Measurements from ENCODE around the gene HERC6.
A peak's percentile ranks its signal among the peaks of the same experiment; 100 is the strongest.
"Not testable (repeated sequence)": the region's sequence is repeated elsewhere in the genome, so short reads cannot be mapped to it uniquely, and the experiment has no call there.

Gene HERC6

GRCh38 chr4:88378691-88379559 lies at the start of gene HERC6:
HERC6 (plus strand) TSS chr4:88378852; CDS start chr4:88378922, 70 bp downstream.
- DNase-seq: peak; percentile 36 to 57

GRCh38 chr4:88333741-88334405 lies 44.8 kb upstream of the HERC6 start:
- no peak for DNase-seq

GRCh38 chr4:88335092-88335665 lies 43.5 kb upstream of the HERC6 start:
- DNase-seq: no peak

DNA sequence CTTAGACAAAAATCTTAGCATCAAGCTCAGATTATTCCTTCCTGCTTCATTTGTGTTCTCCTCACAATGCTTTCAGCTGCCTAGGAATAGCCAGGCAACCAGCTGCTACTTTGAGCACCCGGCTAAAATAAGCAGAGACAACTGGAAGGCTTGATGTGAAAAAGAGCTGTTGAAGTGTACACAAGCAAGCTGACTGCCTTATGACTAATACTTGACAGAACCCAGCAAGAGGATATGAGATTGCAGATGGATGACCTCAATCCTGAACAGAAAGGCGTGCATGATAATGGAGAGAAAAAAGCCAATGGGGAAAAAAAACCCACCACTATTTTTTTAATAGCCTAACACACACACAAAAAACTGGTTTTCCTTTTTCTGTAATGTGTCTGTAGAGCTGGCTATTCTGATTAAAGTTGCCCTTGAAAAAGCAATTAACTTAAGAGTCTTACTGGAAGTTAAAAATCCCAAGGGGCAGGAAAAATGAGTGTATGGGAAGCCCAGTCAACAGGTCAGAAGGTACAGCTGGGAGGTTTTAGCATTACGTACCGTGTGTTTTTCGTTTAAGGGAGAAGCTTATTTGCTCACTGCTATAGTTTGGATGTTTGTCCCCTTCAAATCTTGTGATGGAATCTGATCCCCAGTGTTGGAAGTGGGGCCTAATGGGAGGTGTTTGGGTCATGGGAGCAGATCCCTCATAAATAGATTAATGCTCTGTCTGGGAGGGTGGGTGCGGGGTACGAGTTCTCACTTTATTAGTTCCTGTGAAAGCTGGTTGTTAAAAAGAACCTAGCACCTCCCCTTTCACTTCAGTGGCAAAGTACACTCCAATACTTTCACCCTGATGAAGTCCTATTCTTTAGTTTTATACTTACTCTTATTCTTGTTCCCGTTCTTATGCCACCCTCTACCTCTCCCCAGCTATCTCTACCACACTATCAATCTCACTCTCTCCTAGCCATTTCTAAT lies 37.1 kb upstream of the HERC6 start:
- peak in 1 of 2 experiments; percentile 6 for DNase-seq

GRCh38 chr4:88346902-88347301 lies 31.8 kb upstream of the HERC6 start:
- not testable (repeated sequence) for DNase-seq

- not testable (repeated sequence) for DNase-seq
Measured at GRCh38 chr4:88348761-88349160, 29.9 kb upstream of the HERC6 start.

DNA sequence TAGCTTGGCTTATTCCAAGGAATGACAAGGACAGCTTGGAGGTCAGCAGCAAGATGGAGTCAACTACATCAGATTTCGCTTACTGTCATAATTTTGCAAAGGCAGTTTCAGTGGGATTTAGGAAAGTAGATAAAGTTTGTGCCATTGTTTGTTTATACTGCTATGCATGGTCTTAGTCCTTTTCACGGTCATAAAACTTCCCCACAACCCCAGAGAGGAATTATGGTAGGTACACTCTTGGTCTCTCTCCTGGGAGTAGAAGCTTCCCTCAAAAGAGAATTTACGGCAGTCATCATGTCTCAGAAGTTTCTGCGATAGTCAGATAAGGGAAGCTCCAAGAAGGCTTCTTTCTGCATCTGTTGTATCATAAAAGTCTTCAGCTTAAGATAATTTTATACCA lies 27.9 kb upstream of the HERC6 start:
- DNase-seq: no peak

DNA sequence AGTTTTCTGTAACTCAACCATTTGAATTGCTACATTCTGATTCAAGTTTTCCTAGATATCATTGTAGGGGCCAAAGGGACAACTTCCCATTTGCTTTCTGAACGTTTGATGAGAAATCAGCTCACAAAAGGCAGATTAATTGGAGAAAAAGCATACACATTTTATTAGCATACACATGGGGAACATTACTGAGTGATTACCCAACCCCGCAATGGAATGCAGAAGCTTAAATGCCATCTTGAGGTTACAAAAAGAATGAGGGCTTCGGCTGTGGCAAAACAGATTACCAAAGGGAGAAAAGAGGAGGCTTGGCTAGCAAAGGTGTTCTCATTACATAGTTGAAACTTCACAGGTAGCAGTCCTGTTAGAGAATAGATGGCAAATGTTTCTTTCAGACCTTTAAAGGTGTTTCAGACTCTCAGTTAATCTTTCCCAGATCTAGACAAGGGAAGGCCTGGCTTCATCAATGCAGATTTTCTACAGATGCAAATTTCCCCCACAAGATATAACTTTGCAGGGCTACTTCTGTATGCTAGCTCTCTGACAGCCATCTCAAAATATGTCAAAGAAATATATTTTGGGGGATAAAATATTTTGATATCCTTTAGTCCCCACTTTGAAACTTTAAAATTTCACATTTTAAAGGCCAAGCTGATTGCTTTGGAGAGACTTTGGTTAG lies 26.5 kb upstream of the HERC6 start:
- no peak for DNase-seq

DNA sequence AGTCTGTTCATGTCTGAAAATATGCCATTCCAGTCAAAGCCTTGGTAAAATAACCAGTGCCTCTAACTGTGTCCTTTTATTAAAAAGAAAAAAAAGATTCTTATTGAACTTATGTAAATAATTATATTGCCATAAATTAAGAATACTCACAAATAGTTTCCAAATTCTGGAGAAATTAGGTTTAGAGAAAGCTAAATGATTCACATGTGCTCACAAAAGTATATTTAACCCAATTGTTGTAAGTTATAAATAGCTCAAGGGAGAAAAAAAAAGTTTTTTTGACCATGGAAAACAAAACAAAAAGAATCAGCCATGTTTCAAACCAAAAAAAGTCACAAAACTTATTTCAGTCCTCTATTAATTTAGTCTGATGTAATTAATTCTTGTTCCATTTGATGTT lies 25.3 kb upstream of the HERC6 start:
- DNase-seq: no peak

DNA sequence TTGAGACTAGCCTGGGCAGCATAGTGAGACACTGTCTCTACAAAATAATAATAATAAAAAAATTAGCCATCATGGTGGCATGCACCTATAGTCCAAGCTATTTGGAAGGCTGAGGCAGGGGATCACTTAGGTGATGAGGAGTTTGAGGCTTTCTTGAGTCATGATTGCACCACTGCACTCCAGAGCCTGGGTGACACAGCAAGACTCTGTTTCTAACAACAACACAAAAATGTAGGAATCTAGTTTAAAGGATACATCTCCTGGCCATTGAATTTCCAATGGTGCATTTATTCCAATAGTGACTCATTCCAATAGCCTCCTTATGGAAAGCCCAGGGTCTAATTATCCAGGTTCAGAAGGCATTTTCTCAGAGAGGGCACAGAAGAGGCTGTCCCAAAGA lies 21.9 kb upstream of the HERC6 start:
- DNase-seq: no peak

DNA sequence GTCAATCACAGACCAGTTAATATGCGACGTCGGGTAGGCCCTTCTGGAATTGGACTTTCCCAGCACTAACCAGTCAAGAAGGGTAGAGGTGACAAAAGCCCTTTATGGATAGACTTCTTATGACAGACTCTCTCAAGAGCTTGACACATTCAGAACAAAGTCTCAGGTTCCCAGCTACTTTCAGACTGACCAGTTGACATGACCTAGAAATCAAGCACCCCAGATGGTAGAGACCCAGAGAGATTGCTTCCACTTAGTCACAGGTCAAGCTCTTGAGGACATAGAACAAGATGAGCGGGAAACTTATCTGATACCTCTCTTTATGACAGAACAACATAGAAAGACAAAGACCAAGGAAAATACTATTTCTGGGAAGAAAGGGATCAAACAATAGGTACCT lies 21.4 kb upstream of the HERC6 start:
- no peak for DNase-seq

DNA sequence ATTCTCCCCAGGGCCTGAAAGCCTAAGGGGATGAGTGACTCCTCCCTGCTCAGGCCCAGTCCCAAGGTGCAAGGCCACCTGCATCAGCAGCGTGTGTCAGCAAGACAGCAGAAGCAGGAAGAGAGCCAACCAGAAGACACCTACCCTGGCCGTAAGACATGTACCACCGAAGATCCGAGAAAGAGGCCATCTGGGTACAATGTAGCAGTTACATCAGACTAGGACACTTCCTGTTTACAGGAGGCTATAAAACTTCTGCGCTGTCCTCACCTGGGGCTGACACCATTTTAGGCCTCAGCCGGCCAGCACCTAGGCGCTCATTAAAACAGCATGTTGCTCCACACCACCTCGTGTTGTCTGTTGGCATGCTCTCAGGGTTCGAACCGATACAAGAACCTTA lies 19.1 kb upstream of the HERC6 start:
- no peak for DNase-seq

DNA sequence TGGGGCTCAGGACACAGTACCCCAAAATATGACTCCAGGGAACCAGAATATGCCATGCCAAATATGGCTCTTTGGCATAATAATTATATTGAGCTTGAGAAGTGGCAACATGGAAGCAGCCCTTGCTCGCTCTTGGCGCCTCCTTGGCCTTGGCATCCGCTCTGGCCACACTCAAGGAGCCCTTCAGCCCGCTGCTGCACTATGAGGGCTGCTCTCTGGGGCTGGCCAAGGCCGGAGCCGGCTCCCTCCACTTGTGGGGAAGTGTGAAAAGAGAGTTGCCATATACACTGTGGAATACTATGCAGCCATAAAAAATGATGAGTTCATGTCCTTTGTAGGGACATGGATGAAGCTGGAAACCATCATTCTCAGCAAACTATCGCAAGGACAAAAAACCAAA lies 18.4 kb upstream of the HERC6 start:
- no peak for DNase-seq

DNA sequence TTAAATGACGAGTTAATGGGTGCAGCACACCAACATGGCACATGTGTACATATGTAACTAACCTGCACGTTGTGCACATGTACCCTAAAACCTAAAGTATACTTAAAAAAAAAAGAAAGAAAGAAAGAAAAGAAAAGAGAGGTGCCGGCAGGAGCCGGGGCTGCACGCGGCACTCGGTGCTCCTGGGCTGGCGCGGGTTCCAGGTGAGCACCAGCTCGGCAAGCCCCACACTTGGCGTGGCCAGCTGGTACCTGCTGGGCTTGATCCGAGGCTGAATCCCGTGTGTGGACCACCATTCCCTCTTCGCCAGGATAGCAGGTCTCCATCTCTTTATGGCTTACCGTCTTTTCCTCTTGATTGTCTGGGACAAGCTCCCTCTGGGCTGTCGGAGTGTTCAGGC lies 17.9 kb upstream of the HERC6 start:
- DNase-seq: no peak

DNA sequence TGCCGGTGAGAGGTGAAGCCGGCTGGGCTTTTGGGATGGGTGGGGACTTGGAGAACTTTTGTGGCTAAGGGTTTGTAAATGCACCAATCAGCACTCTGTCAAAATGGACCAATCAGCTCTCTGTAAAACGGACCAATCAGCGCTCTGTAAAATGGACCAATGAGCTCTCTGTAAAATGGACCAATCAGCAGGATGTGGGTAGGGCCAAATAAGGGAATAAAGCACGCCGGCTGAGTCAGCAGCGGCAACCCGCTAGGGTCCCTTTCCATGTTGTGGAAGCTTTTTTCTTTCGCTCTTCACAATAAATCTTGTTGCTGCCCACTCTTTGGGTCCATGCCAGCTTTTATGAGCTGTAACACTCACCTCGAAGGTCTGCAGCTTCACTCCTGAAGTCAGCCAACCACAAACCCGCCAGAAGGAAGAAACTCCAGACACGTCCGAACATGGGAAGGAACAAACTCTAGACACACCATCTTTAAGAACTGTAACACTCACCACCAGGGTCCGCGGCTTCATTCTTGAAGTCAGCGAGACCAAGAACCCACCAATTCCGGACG lies 17.4 kb upstream of the HERC6 start:
- DNase-seq: not testable (repeated sequence)

DNA sequence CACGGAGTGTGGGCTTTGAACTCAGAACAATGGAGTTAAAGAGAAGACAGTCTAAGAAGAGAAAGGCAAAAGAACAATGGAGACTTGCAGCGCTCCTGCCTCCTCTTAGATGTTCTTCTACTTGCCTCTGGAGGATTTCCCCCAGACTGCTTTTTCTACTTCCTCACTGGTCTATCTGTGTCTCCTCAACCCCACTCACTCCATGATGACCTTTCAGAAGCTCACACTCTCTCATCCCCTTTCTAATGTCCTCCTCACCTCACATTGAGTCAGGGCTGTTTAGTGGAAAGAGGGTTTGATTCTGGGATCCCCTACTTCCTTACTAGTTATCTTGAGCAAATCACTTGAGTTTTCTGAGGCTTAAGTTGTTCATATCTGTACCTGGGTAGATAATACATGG lies 12.2 kb upstream of the HERC6 start:
- no peak for DNase-seq

DNA sequence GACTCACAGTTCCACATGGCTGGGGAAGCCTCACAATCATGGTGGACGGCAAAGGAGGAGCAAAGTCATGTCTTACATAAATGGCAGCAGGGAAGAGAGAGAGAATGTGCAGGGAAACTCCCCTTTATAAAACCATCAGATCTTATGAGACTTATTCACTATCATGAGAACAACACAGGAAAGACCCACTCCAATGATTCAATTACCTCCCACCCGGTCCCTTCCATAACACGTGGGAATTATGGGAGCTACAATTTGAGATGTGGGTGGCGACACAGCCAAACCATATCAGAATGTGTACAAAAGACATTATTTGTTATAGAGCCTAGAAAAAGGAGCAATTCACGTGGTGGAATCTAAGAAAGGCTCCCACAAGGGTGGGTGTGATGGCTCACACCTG lies 10.8 kb upstream of the HERC6 start:
- DNase-seq: no peak

DNA sequence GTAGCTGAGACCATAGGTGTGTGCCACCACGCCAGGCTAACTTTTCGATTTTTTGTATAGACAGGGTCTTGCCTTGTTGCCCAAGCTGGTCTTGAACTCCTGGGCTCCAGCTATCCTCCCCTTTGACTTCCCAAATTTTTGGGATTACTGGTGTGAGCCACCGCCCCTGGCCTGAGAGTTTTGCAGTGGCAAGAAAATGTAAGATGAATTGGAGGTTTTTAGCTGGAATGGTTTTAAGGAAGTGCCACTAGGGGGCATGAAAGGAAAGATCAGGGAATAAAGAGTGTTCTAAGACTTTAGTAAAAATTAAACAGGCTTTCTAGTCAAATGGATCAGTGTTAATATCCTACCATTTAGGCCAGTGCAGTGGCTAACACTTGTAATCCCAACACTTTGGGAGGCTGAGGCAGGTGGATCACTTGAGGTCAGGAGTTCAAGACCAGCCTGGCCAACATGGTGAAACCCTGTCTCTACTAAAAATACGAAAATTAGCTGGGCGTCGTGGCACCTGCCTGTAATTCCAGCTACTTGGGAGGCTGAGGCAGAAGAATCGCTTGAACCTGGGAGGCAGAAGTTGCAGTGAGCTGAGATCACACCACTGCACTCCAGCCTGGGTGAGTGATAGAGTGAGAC lies 9.4 kb upstream of the HERC6 start:
- not testable (repeated sequence) for DNase-seq

- DNase-seq: no peak
Measured at GRCh38 chr4:88381123-88381522, 2.5 kb downstream of the HERC6 start.

- DNase-seq: no peak
Measured at GRCh38 chr4:88382621-88383020, 4.0 kb downstream of the HERC6 start.

DNA sequence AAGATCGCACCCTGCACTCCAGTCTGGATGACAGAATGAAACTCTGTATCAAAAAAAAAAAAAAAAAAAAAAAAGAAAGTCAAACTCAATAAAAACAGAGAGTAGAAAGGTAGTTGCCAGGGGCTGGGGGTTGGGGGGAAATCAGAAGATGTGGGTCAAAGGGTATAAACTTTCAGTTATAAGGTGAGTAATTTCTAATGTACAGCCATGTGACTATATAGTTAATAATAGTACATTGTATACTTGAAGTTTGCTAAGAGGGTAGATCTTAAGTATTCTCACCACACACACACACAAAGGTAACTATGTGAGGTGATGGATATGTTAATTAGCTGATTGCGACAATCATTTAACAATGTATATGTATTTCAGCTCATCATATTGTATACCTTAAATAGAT lies 11.5 kb downstream of the HERC6 start:
- no peak for DNase-seq

Data from NCI-H187 (cell line).